ENCODE data around the gene SEMA4A. TPM values are rescaled to one million over a fixed set of nuclear protein-coding genes. Genes with fewer than 3 reads are reported as not detected.
"Not testable (repeated sequence)": the region's sequence is repeated elsewhere in the genome, so short reads cannot be mapped to it uniquely, and the experiment has no call there.

The SEMA4A gene
- total and polyA plus RNA-seq, 9 donors = 1.5 to 5.4 (median 3.2) TPM

- H3K27me3 ChIP-seq (ENCODE audit: control insufficient read depth, insufficient read depth, low read length) = no peaks in the 10 kb centered on the region
- no peak overlapping the region for H3K4me3 ChIP-seq (ENCODE audit: low read length)
- 56% methylated on average over 2 of the region's 3 CpGs for WGBS (ENCODE audit: insufficient coverage)
- DNase-seq = peak; percentile 88
- peaks cover 34% of the 10 kb centered on the region for H3K36me3 ChIP-seq (ENCODE audit: control insufficient read depth, insufficient read depth, low read length)
- peaks cover 82% of the 10 kb centered on the region for H3K4me1 ChIP-seq (ENCODE audit: control insufficient read depth, insufficient read depth, low read length)
- peak overlapping the region; percentile 99 for H3K27ac ChIP-seq (ENCODE audit: low read length)
- H3K9me3 ChIP-seq (replicated peaks; ENCODE audit: control insufficient read depth, low read depth, low read length) = no peaks in the 10 kb centered on the region
Measured at GRCh38 chr1:156119503-156120209, 33.7 kb upstream of the SEMA4A start.

DNA sequence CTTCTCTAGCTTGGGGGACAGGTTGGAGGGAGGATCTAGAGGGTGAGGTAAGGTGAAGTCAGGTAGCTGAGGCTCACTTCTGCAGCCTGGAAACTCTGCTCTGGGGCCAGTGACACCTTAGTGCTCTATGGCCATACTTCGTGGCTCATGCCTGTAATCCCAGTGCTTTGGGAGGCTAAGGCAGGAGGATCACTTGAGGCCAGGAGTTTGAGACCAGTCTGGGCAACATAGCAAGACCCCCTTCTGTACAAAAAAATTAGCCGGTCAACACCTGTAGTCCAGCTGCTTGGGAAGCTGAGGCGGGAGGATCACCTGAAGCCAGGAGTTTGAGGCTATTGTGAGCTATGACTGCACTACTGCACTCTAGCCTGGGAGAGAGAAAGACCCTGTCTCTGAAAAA, 33.1 kb upstream of the SEMA4A start:
- peaks cover 88% of the 10 kb centered on the region for H3K4me1 ChIP-seq (ENCODE audit: control insufficient read depth, insufficient read depth, low read length)
- H3K27ac ChIP-seq (ENCODE audit: low read length) = peak overlapping the region; percentile 99
- peaks cover 34% of the 10 kb centered on the region for H3K36me3 ChIP-seq (ENCODE audit: control insufficient read depth, insufficient read depth, low read length)
- WGBS (ENCODE audit: insufficient coverage) = 43% methylated on average over 1 of the region's 3 CpGs
- no peak for DNase-seq
- H3K4me3 ChIP-seq (ENCODE audit: low read length) = no peak overlapping the region
- H3K9me3 ChIP-seq (replicated peaks; ENCODE audit: control insufficient read depth, low read depth, low read length) = no peaks in the 10 kb centered on the region
- H3K27me3 ChIP-seq (ENCODE audit: control insufficient read depth, insufficient read depth, low read length) = no peaks in the 10 kb centered on the region

DNA sequence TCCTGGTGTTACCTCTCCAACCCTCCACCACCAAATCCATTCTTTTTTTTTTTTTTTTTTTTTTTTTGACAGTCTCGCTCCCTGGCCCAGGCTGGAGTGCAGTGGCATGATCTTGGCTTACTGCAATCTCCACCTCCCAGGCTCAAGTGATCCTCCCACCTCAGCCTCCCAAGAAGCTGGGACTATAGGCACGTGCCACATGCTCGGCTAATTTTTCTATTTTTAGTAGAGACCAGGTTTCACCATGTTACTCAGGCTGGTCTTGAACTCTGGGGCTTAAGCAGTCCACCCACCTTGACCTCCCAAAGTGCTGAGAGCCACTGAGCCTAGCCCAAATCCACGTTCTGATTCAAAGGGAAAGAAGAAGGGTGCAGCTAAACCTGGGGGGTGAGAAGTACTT, 32.4 kb upstream of the SEMA4A start:
- no CpG with 5 or more reads among the region's 4 CpGs for WGBS (ENCODE audit: insufficient coverage)
- H3K9me3 ChIP-seq (replicated peaks; ENCODE audit: control insufficient read depth, low read depth, low read length); H3K27me3 ChIP-seq (ENCODE audit: control insufficient read depth, insufficient read depth, low read length); DNase-seq; H3K4me3 ChIP-seq (ENCODE audit: low read length): not testable (repeated sequence)
- peaks cover 95% of the 10 kb centered on the region for H3K4me1 ChIP-seq (ENCODE audit: control insufficient read depth, insufficient read depth, low read length)
- H3K27ac ChIP-seq (ENCODE audit: low read length) = peak overlapping the region; percentile 99
- H3K36me3 ChIP-seq (ENCODE audit: control insufficient read depth, insufficient read depth, low read length) = peaks cover 34% of the 10 kb centered on the region

- DNase-seq = peak; percentile 80
- Histone ChIP-seq H3K4me1 (ENCODE audit: control insufficient read depth, insufficient read depth, low read length) (peaks cover 97% of the 10 kb centered on the region), H3K36me3 (ENCODE audit: control insufficient read depth, insufficient read depth, low read length) (peaks cover 33% of the 10 kb centered on the region), H3K27ac (ENCODE audit: low read length) (peak overlapping the region; percentile 99), H3K9me3 (replicated peaks; ENCODE audit: control insufficient read depth, low read depth, low read length) (no peaks in the 10 kb centered on the region), H3K4me3 (ENCODE audit: low read length) (no peak overlapping the region), H3K27me3 (ENCODE audit: control insufficient read depth, insufficient read depth, low read length) (no peaks in the 10 kb centered on the region)
- 56% methylated on average over 2 of the region's 4 CpGs for WGBS (ENCODE audit: insufficient coverage)
Measured at GRCh38 chr1:156121457-156121856, 31.9 kb upstream of the SEMA4A start.

DNA sequence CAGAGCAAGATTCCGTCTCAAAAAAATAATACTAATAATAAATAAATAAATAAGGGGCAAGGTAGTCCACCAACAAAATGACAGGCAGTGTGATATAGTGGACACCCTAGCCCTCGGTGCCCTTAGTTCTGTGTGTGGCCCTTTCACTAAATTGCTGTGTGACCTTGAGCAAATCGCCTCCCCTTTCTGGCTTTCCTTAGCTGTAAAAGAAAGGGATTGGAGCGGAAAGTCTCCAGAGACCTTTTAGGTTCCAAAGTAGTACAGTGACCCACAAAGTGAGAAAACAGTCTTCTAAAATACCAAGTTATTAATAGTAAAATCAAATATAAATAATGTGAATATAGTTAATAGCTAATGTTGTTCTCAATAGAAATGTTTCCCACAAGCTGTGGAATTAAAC, 31.3 kb upstream of the SEMA4A start:
- Histone ChIP-seq H3K4me3 (ENCODE audit: low read length) (peak overlapping the region; percentile 28), H3K36me3 (ENCODE audit: control insufficient read depth, insufficient read depth, low read length) (peaks cover 38% of the 10 kb centered on the region), H3K4me1 (ENCODE audit: control insufficient read depth, insufficient read depth, low read length) (peaks cover 98% of the 10 kb centered on the region), H3K27me3 (ENCODE audit: control insufficient read depth, insufficient read depth, low read length) (no peaks in the 10 kb centered on the region), H3K27ac (ENCODE audit: low read length) (peak overlapping the region; percentile 99), H3K9me3 (replicated peaks; ENCODE audit: control insufficient read depth, low read depth, low read length) (no peaks in the 10 kb centered on the region)
- WGBS (ENCODE audit: insufficient coverage) = no CpG with 5 or more reads among the region's 4 CpGs
- DNase-seq = no peak

- peaks cover 98% of the 10 kb centered on the region for H3K4me1 ChIP-seq (ENCODE audit: control insufficient read depth, insufficient read depth, low read length)
- H3K36me3 ChIP-seq (ENCODE audit: control insufficient read depth, insufficient read depth, low read length) = peaks cover 38% of the 10 kb centered on the region
- H3K27ac ChIP-seq (ENCODE audit: low read length) = peak overlapping the region; percentile 99
- H3K27me3 ChIP-seq (ENCODE audit: control insufficient read depth, insufficient read depth, low read length) = no peaks in the 10 kb centered on the region
- peak overlapping the region; percentile 28 for H3K4me3 ChIP-seq (ENCODE audit: low read length)
- peak; percentile 90 for DNase-seq
- H3K9me3 ChIP-seq (replicated peaks; ENCODE audit: control insufficient read depth, low read depth, low read length) = no peaks in the 10 kb centered on the region
- 29% methylated on average over 6 of the region's 14 CpGs for WGBS (ENCODE audit: insufficient coverage)
Measured at GRCh38 chr1:156122519-156123355, 30.6 kb upstream of the SEMA4A start.

GRCh38 chr1:156123356-156124196, 29.8 kb upstream of the SEMA4A start:
- DNase-seq = peak; percentile 99
- H3K4me1 ChIP-seq (ENCODE audit: control insufficient read depth, insufficient read depth, low read length) = peaks cover 98% of the 10 kb centered on the region
- WGBS (ENCODE audit: insufficient coverage) = 2% methylated on average over 9 of the region's 14 CpGs
- no peaks in the 10 kb centered on the region for H3K9me3 ChIP-seq (replicated peaks; ENCODE audit: control insufficient read depth, low read depth, low read length)
- peak overlapping the region; percentile 99 for H3K27ac ChIP-seq (ENCODE audit: low read length)
- peaks cover 33% of the 10 kb centered on the region for H3K36me3 ChIP-seq (ENCODE audit: control insufficient read depth, insufficient read depth, low read length)
- peak overlapping the region; percentile 28 for H3K4me3 ChIP-seq (ENCODE audit: low read length)
- no peaks in the 10 kb centered on the region for H3K27me3 ChIP-seq (ENCODE audit: control insufficient read depth, insufficient read depth, low read length)

GRCh38 chr1:156124557-156125483, 28.6 kb upstream of the SEMA4A start:
- DNase-seq = no peak
- 70% methylated on average over 12 of the region's 17 CpGs for WGBS (ENCODE audit: insufficient coverage)
- no peak overlapping the region for H3K4me3 ChIP-seq (ENCODE audit: low read length)

DNA sequence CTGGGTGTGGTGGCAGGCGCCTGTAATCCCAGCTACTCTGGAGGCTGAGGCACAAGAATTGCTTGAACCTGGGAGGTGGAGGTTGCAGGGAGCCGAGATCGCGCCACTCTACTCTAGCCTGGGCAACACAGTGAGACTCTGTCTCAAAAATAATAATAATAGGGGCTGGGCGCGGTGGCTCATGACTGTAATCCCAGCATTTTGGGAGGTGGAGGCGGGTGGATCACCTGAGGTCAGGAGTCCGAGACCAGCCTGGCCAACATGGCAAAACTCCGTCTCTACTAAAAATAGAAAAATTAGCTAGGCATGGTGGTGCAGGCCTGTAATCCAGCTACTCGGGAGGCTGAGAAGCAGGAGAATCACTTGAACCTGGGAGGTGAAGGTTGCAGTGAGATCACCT, 27.8 kb upstream of the SEMA4A start:
- H3K27me3 ChIP-seq (ENCODE audit: control insufficient read depth, insufficient read depth, low read length); DNase-seq; H3K9me3 ChIP-seq (replicated peaks; ENCODE audit: control insufficient read depth, low read depth, low read length); H3K4me3 ChIP-seq (ENCODE audit: low read length): not testable (repeated sequence)
- 50% methylated on average over 1 of the region's 10 CpGs for WGBS (ENCODE audit: insufficient coverage)
- peaks cover 99% of the 10 kb centered on the region for H3K4me1 ChIP-seq (ENCODE audit: control insufficient read depth, insufficient read depth, low read length)
- H3K27ac ChIP-seq (ENCODE audit: low read length) = peak overlapping the region; percentile 98
- peaks cover 25% of the 10 kb centered on the region for H3K36me3 ChIP-seq (ENCODE audit: control insufficient read depth, insufficient read depth, low read length)

More at GRCh38 chr1:156124557-156125483, 28.6 kb upstream of the SEMA4A start:
- peaks cover 99% of the 10 kb centered on the region for H3K4me1 ChIP-seq (ENCODE audit: control insufficient read depth, insufficient read depth, low read length)
- H3K27ac ChIP-seq (ENCODE audit: low read length) = peak overlapping the region; percentile 98
- no peaks in the 10 kb centered on the region for H3K27me3 ChIP-seq (ENCODE audit: control insufficient read depth, insufficient read depth, low read length)
- H3K9me3 ChIP-seq (replicated peaks; ENCODE audit: control insufficient read depth, low read depth, low read length) = no peaks in the 10 kb centered on the region
- peaks cover 27% of the 10 kb centered on the region for H3K36me3 ChIP-seq (ENCODE audit: control insufficient read depth, insufficient read depth, low read length)
